Smooth muscle cell (in vitro differentiated cells): Measurements from ENCODE around the gene NET1. TPM values are rescaled to one million over a fixed set of nuclear protein-coding genes. Genes with fewer than 3 reads are reported as not detected.

Experiments used
- DNase-seq: peaks from one replicate; lab custom pipeline; 2025; ENCODE audit not compliant: unreplicated experiment; lab: John Stamatoyannopoulos, UW
- H2AFZ ChIP-seq: fragments of 200-600 bp; sonication (generic); 2 replicates; pipeline ENCODE4 v1.6.0; 2016; ENCODE audit warnings: antibody characterized with exemption, low read depth, mild to moderate bottlenecking
- H3F3A ChIP-seq: fragments of 200-600 bp; sonication (generic); 2 replicates; pipeline ENCODE4 v1.6.0; 2017; ENCODE audit warnings: antibody characterized with exemption, low read depth
- H3K27ac ChIP-seq: fragments of 200-600 bp; sonication (generic); 2 replicates; pipeline ENCODE4 v1.5.1; 2016; ENCODE audit warnings: low read depth, mild to moderate bottlenecking
- H3K27me3 ChIP-seq: fragments of 200-600 bp; sonication (generic); 2 replicates; pipeline ENCODE4 v1.6.1; 2016; ENCODE audit warnings: low read depth, mild to moderate bottlenecking
- H3K36me3 ChIP-seq: fragments of 200-600 bp; sonication (generic); 2 replicates; pipeline ENCODE4 v1.5.1; 2016; ENCODE audit warnings: low read depth
- H3K4me1 ChIP-seq: fragments of 200-600 bp; sonication (generic); 2 replicates; pipeline ENCODE4 v1.5.1; 2016; ENCODE audit warnings: low read depth
- H3K4me2 ChIP-seq: fragments of 200-600 bp; sonication (generic); 2 replicates; pipeline ENCODE4 v1.6.0; 2016; ENCODE audit warnings: mild to moderate bottlenecking
- H3K4me3 ChIP-seq: fragments of 200-600 bp; sonication (generic); 2 replicates; pipeline ENCODE4 v1.5.1; 2016; ENCODE audit warnings: mild to moderate bottlenecking
- H3K79me2 ChIP-seq: fragments of 200-600 bp; sonication (generic); 2 replicates; pipeline ENCODE4 v1.6.0; 2016; ENCODE audit warnings: low read depth, mild to moderate bottlenecking
- H3K9ac ChIP-seq: fragments of 200-600 bp; sonication (generic); 2 replicates; pipeline ENCODE4 v1.6.0; 2016; ENCODE audit warnings: low read depth
- H3K9me3 ChIP-seq: fragments of 200-600 bp; sonication (generic); replicated peaks from 2 replicates; pipeline ENCODE4 v1.5.1; 2016; ENCODE audit warnings: low read depth
- H4K20me1 ChIP-seq: fragments of 200-600 bp; sonication (generic); 2 replicates; pipeline ENCODE4 v1.6.0; 2016; ENCODE audit warnings: low read depth
- CTCF ChIP-seq: fragments of 200-600 bp; sonication (generic); IDR thresholded peaks from 2 replicates; pipeline ENCODE4 v1.5.1; 2017; ENCODE audit warnings: borderline replicate concordance, mild to moderate bottlenecking, antibody characterized with exemption; ENCODE audit not compliant: insufficient read depth, poor library complexity, severe bottlenecking
- WGBS: methylation state at CpG from one replicate; pipeline ENCODE4 v1.1.7; 2016; ENCODE audit warnings: low lambda C conversion rate; 5-methylcytosine and 5-hydroxymethylcytosine counted together
- polyA plus RNA-seq: library from polyadenylated mRNA; unstranded; fragments of >200 nt; fragmentation: Nextera tagmentation; extraction: Ambion mirVana; gene quantifications from 2 replicates; pipeline ENCODE4 v1.2.1, GENCODE V29; 2016
- total RNA-seq: library from RNA; depleted of rRNA; stranded (reverse); fragments of >200 nt; gene quantifications from 2 replicates; pipeline ENCODE4 v1.2.3, GENCODE V29; 2014

The NET1 gene
- total and polyA plus RNA-seq, 2 experiments from 2014 or later, result 49.5 to 123 TPM

GRCh38 chr10:5381187-5381586 lies 31.2 kb upstream of the NET1 start:
- Histone ChIP-seq H3F3A (no peaks in the 10 kb centered on the region), H3K9me3 (no peaks in the 10 kb centered on the region), H3K79me2 (no peaks in the 10 kb centered on the region), H3K4me1 (no peaks in the 10 kb centered on the region), H3K36me3 (no peaks in the 10 kb centered on the region), H4K20me1 (no peaks in the 10 kb centered on the region), H3K27ac (no peak overlapping the region), H3K9ac (no peak overlapping the region), H3K4me2 (no peak overlapping the region), H3K27me3 (no peaks in the 10 kb centered on the region), H3K4me3 (no peak overlapping the region), H2AFZ (no peak overlapping the region)
- no peak for TF ChIP-seq CTCF
- no peak for DNase-seq
- whole genome bisulfite sequencing, result no CpG with 5 or more reads among the region's 2 CpGs

- Histone ChIP-seq H3K9ac (no peak overlapping the region), H2AFZ (no peak overlapping the region), H3F3A (no peaks in the 10 kb centered on the region), H3K79me2 (no peaks in the 10 kb centered on the region), H4K20me1 (no peaks in the 10 kb centered on the region), H3K36me3 (no peaks in the 10 kb centered on the region), H3K4me1 (no peaks in the 10 kb centered on the region), H3K4me2 (no peak overlapping the region), H3K27ac (no peak overlapping the region), H3K27me3 (no peaks in the 10 kb centered on the region), H3K9me3 (no peaks in the 10 kb centered on the region), H3K4me3 (no peak overlapping the region)
- WGBS, result 81% methylated on average over 2 of the region's 2 CpGs
- no peak for DNase-seq
- TF ChIP-seq CTCF, result no peak
These were observed 27.1 kb upstream of the NET1 start for GRCh38 chr10:5385224-5385623.

- no peak overlapping the region for H3K4me3 ChIP-seq
- no peaks in the 10 kb centered on the region for H4K20me1 ChIP-seq
- H3K9me3 ChIP-seq, result peaks cover 6% of the 10 kb centered on the region
- no peak for TF ChIP-seq CTCF
- no peaks in the 10 kb centered on the region for H3K79me2 ChIP-seq
- no peak overlapping the region for H3K27ac ChIP-seq
- no peaks in the 10 kb centered on the region for H3K27me3 ChIP-seq
- no peak overlapping the region for H3K9ac ChIP-seq
- no peak for DNase-seq
- no peak overlapping the region for H3K4me2 ChIP-seq
- no peaks in the 10 kb centered on the region for H3F3A ChIP-seq
- H2AFZ ChIP-seq, result no peak overlapping the region
- H3K36me3 ChIP-seq, result no peaks in the 10 kb centered on the region
- 94% methylated on average over 5 of the region's 5 CpGs for WGBS
- no peaks in the 10 kb centered on the region for H3K4me1 ChIP-seq
These were observed 25.2 kb upstream of the NET1 start for GRCh38 chr10:5387169-5387568.

GRCh38 chr10:5390607-5391205 lies 21.7 kb upstream of the NET1 start:
- TF ChIP-seq CTCF, result no peak
- WGBS, result 96% methylated on average over 1 of the region's 1 CpG

More at GRCh38 chr10:5390607-5391205, 21.7 kb upstream of the NET1 start:
- Histone ChIP-seq H3F3A (no peaks in the 10 kb centered on the region), H3K9me3 (peaks cover 6% of the 10 kb centered on the region), H3K4me1 (no peaks in the 10 kb centered on the region), H3K4me3 (no peak overlapping the region), H3K27ac (no peak overlapping the region), H3K9ac (no peak overlapping the region), H3K4me2 (no peak overlapping the region), H3K36me3 (no peaks in the 10 kb centered on the region), H3K27me3 (no peaks in the 10 kb centered on the region), H2AFZ (no peak overlapping the region), H4K20me1 (no peaks in the 10 kb centered on the region), H3K79me2 (no peaks in the 10 kb centered on the region)
- DNase-seq, result no peak
